Measurements from ENCODE around the gene CTTNBP2. TPM values are rescaled to one million over a fixed set of nuclear protein-coding genes. Genes with fewer than 3 reads are reported as not detected.

The CTTNBP2 gene
- total and polyA plus RNA-seq, 10 of the 15 experiments (the other 5 are each of a cell fraction or from before 2014, with no cell fraction given), result 0.04 to 0.43 TPM; not detected in 8

DNA sequence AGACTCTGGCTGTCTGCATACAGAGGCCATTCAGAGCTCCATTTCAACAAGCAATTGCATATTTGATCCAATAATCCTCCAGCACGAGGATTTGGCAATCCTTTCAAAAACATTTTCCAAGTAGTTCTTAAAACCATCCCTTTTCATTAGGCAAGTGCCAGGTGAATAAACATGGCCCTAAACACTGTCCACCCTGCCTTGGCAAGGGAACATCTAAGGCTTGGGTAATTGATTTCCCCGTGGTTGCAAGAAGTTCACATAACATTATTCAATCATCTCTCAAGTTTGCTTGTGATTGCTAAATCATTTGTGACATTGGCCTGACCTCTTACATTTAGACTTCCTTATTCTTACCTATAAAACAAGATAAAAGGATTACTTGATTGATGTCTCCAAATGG is 175.2 kb downstream of the CTTNBP2 start:
- Histone ChIP-seq H3K4me3 (no peak overlapping the region), H3K36me3 (ENCODE audit: control insufficient read depth in 2 of 2, insufficient read depth in 2 of 2, low read length in 1 of 2) (no peaks in the 10 kb centered on the region), H3K9me3 (replicated peaks; ENCODE audit: control insufficient read depth, insufficient read depth, low read length) (no peaks in the 10 kb centered on the region), H3K4me2 (ENCODE audit: control insufficient read depth, insufficient read depth) (no peak overlapping the region), H3K79me2 (ENCODE audit: control insufficient read depth, insufficient read depth, low read length) (no peaks in the 10 kb centered on the region), H2AFZ (ENCODE audit: control insufficient read depth, low read depth, low read length) (no peak overlapping the region), H3K27me3 (replicated peaks in 1 of 2; ENCODE audit: control insufficient read depth in 2 of 2, insufficient read depth in 2 of 2, low read length in 1 of 2) (no peaks in the 10 kb centered on the region), H4K20me1 (ENCODE audit: control insufficient read depth, insufficient read depth) (no peaks in the 10 kb centered on the region), H3K9ac (ENCODE audit: control insufficient read depth, insufficient read depth, low read length) (no peak overlapping the region), H3K27ac (ENCODE audit: control insufficient read depth, insufficient read depth) (no peak overlapping the region), H3K4me1 (ENCODE audit: control insufficient read depth, insufficient read depth, low read length) (no peaks in the 10 kb centered on the region)
- no TSS peak for BruUV-seq (replicated peaks)
- ChIA-PET CTCF (interaction anchor here (0.6 kb wide), 1 partner anchor 407 kb away, joined by 3 read pairs; no protein-coding TSS in a partner anchor), SMC1A (ENCODE audit: uncharacterized antibody, unreplicated experiment) (no interaction called here), POLR2A (interaction anchor here (0.6 kb wide), 1 partner anchor 282 kb away, joined by 3 read pairs; no protein-coding TSS in a partner anchor), RAD21 (ENCODE audit: unreplicated experiment) (no interaction called here)
- in situ Hi-C loops (cut with MboI) (no loop called here), intact Hi-C loops (cut with micrococcal nuclease; ENCODE audit: unreplicated experiment) (no loop called here)
- no peak for DNase-seq (ENCODE audit: low read depth, low spot score)
- 2% methylated on average over 2 of the region's 2 CpGs for WGBS (ENCODE audit: insufficient coverage, insufficient replicate concordance, low lambda C conversion rate, missing lambda C conversion rate)
- no peak for FAIRE-seq
- TF ChIP-seq, protein P1, sequence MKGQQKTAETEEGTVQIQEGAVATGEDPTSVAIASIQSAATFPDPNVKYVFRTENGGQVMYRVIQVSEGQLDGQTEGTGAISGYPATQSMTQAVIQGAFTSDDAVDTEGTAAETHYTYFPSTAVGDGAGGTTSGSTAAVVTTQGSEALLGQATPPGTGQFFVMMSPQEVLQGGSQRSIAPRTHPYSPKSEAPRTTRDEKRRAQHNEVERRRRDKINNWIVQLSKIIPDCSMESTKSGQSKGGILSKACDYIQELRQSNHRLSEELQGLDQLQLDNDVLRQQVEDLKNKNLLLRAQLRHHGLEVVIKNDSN (IDR thresholded peaks at IDR 0.05; ENCODE audit: borderline replicate concordance, extremely low read length, insufficient read depth, low read depth, low read length), result no peak
- TF ChIP-seq, protein P2, sequence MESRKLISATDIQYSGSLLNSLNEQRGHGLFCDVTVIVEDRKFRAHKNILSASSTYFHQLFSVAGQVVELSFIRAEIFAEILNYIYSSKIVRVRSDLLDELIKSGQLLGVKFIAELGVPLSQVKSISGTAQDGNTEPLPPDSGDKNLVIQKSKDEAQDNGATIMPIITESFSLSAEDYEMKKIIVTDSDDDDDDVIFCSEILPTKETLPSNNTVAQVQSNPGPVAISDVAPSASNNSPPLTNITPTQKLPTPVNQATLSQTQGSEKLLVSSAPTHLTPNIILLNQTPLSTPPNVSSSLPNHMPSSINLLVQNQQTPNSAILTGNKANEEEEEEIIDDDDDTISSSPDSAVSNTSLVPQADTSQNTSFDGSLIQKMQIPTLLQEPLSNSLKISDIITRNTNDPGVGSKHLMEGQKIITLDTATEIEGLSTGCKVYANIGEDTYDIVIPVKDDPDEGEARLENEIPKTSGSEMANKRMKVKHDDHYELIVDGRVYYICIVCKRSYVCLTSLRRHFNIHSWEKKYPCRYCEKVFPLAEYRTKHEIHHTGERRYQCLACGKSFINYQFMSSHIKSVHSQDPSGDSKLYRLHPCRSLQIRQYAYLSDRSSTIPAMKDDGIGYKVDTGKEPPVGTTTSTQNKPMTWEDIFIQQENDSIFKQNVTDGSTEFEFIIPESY (IDR thresholded peaks at IDR 0.05), result no peak
- TF ChIP-seq CHD2 (IDR thresholded peaks at IDR 0.05; ENCODE audit: borderline replicate concordance, low read depth, low read length) (no peak), STAT3 (IDR thresholded peaks at IDR 0.05; ENCODE audit: low read depth, low read length) (no peak), E2F4 (IDR thresholded peaks at IDR 0.05; ENCODE audit: low read depth, low read length) (no peak), SIX5 (IDR thresholded peaks at IDR 0.05; ENCODE audit: low read depth, low read length, severe bottlenecking) (no peak), SREBF1 (IDR thresholded peaks at IDR 0.05; ENCODE audit: low read length) (no peak), CBFB (IDR thresholded peaks at IDR 0.05; ENCODE audit: low read depth) (no peak), ZNF217 (IDR thresholded peaks at IDR 0.05) (no peak), ZNF24 (IDR thresholded peaks at IDR 0.05) (no peak), MYC (IDR thresholded peaks at IDR 0.05; ENCODE audit: insufficient read depth, insufficient read length, insufficient replicate concordance, low read length, severe bottlenecking) (no peak)
- TF ChIP-seq, protein P3, sequence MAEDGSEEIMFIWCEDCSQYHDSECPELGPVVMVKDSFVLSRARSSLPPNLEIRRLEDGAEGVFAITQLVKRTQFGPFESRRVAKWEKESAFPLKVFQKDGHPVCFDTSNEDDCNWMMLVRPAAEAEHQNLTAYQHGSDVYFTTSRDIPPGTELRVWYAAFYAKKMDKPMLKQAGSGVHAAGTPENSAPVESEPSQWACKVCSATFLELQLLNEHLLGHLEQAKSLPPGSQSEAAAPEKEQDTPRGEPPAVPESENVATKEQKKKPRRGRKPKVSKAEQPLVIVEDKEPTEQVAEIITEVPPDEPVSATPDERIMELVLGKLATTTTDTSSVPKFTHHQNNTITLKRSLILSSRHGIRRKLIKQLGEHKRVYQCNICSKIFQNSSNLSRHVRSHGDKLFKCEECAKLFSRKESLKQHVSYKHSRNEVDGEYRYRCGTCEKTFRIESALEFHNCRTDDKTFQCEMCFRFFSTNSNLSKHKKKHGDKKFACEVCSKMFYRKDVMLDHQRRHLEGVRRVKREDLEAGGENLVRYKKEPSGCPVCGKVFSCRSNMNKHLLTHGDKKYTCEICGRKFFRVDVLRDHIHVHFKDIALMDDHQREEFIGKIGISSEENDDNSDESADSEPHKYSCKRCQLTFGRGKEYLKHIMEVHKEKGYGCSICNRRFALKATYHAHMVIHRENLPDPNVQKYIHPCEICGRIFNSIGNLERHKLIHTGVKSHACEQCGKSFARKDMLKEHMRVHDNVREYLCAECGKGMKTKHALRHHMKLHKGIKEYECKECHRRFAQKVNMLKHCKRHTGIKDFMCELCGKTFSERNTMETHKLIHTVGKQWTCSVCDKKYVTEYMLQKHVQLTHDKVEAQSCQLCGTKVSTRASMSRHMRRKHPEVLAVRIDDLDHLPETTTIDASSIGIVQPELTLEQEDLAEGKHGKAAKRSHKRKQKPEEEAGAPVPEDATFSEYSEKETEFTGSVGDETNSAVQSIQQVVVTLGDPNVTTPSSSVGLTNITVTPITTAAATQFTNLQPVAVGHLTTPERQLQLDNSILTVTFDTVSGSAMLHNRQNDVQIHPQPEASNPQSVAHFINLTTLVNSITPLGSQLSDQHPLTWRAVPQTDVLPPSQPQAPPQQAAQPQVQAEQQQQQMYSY (CRISPR knock-in tag; IDR thresholded peaks at IDR 0.05), result no peak
- no peak for ATAC-seq
